Vagina (tissue), 2 donors: ENCODE results near the gene TCOF1.

Experiments
- POLR2A ChIP-seq, 2 donors: fragments of 450-650 bp; IDR thresholded peaks; one replicate each; pipeline ENCODE4 v1.6.1; 2017; ENCODE audit warnings: antibody characterized with exemption in 2 of 2, mild to moderate bottlenecking in 2 of 2, moderate library complexity in 2 of 2
- POLR2AphosphoS5 ChIP-seq, 2 donors: sonication (generic); formaldehyde crosslinking; IDR thresholded peaks; one replicate each; pipeline ENCODE4 v1.9.0; 2017; ENCODE audit warnings: antibody characterized with exemption in 2 of 2, mild to moderate bottlenecking in 2 of 2, low read depth in 1 of 2; ENCODE audit not compliant: insufficient read depth in 1 of 2
- TF ChIP-seq, protein P1 (sequence below), 3 experiments: fragments of 450-650 bp in 2 of 3; fragments of 200-600 bp in 1 of 3; sonication (generic) in 1 of 3; IDR thresholded peaks; one replicate each; pipeline ENCODE4 v1.5.1; 2017 to 2019; ENCODE audit warnings: antibody characterized with exemption in 3 of 3, mild to moderate bottlenecking in 2 of 3, moderate library complexity in 2 of 3

DNA sequence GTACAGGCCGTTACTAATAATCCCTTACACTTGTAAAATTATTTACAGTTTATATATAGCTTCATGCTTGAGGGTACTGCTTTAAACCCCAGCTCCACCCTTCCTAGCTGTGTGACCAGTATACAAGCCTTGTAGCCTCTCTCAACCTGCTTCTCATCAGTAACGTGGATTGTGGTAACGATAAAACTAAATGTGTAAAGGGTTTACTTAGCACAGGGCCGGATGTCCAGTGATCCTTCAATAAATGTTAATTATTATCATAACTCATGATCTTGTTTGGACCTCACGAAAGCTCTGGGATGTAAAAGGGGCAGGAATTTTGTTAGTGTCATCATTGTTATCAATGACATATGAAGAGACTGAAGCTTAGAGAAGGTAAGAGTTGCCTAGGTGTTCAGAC is 47.3 kb upstream of the TCOF1 start:
- TF ChIP-seq, protein P1, sequence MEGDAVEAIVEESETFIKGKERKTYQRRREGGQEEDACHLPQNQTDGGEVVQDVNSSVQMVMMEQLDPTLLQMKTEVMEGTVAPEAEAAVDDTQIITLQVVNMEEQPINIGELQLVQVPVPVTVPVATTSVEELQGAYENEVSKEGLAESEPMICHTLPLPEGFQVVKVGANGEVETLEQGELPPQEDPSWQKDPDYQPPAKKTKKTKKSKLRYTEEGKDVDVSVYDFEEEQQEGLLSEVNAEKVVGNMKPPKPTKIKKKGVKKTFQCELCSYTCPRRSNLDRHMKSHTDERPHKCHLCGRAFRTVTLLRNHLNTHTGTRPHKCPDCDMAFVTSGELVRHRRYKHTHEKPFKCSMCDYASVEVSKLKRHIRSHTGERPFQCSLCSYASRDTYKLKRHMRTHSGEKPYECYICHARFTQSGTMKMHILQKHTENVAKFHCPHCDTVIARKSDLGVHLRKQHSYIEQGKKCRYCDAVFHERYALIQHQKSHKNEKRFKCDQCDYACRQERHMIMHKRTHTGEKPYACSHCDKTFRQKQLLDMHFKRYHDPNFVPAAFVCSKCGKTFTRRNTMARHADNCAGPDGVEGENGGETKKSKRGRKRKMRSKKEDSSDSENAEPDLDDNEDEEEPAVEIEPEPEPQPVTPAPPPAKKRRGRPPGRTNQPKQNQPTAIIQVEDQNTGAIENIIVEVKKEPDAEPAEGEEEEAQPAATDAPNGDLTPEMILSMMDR (IDR thresholded peaks at IDR 0.05) = no peak
- no peak for TF ChIP-seq POLR2AphosphoS5 (IDR thresholded peaks at IDR 0.05; ENCODE audit: insufficient read depth in 1 of 2, low read depth in 1 of 2)
- TF ChIP-seq POLR2A (IDR thresholded peaks at IDR 0.05) = no peak
